Measurements from ENCODE around the gene VPS26B.
"Not testable (repeated sequence)": the region's sequence is repeated elsewhere in the genome, so short reads cannot be mapped to it uniquely, and the experiment has no call there.

VPS26B gene

GRCh38 chr11:134258577-134258976, 34.1 kb downstream of the VPS26B start:
- DNase-seq (ENCODE audit: low spot score): no peak

- DNase-seq (ENCODE audit: low spot score): no peak
Measured at GRCh38 chr11:134260503-134260902, 36.0 kb downstream of the VPS26B start.

GRCh38 chr11:134260983-134261382, 36.5 kb downstream of the VPS26B start:
- DNase-seq (ENCODE audit: low spot score): no peak

- DNase-seq (ENCODE audit: low spot score): peak; percentile 53
Measured at GRCh38 chr11:134261626-134262488, 37.4 kb downstream of the VPS26B start.

- no peak for DNase-seq (ENCODE audit: low spot score)
Measured at GRCh38 chr11:134264966-134265764, 40.7 kb downstream of the VPS26B start.

GRCh38 chr11:134266440-134266839, 42.0 kb downstream of the VPS26B start:
- no peak for DNase-seq (ENCODE audit: low spot score)

GRCh38 chr11:134266841-134267251, 42.4 kb downstream of the VPS26B start:
- DNase-seq (ENCODE audit: low spot score): peak; percentile 87

GRCh38 chr11:134267461-134267860, 43.0 kb downstream of the VPS26B start:
- DNase-seq (ENCODE audit: low spot score): no peak

GRCh38 chr11:134267966-134268365, 43.5 kb downstream of the VPS26B start:
- no peak for DNase-seq (ENCODE audit: low spot score)

GRCh38 chr11:134270250-134270714, 45.8 kb downstream of the VPS26B start:
- DNase-seq (ENCODE audit: low spot score): no peak

GRCh38 chr11:134271978-134272377, 47.5 kb downstream of the VPS26B start:
- DNase-seq (ENCODE audit: low spot score): no peak

GRCh38 chr11:134272381-134273316, 48.2 kb downstream of the VPS26B start:
- peak; percentile 63 for DNase-seq (ENCODE audit: low spot score)

GRCh38 chr11:134273317-134273712, 48.8 kb downstream of the VPS26B start:
- no peak for DNase-seq (ENCODE audit: low spot score)

GRCh38 chr11:134275188-134275533, 50.7 kb downstream of the VPS26B start:
- no peak for DNase-seq (ENCODE audit: low spot score)

GRCh38 chr11:134275534-134276395, 51.3 kb downstream of the VPS26B start, which contains the start of gene GLB1L3:
TSS of gene GLB1L3 (plus strand) at chr11:134276379. CDS start at chr11:134276741, 362 bp downstream.
- peak; percentile 50 for DNase-seq (ENCODE audit: low spot score)

GRCh38 chr11:134276396-134277182, 52.1 kb downstream of the VPS26B start:
- no peak for DNase-seq (ENCODE audit: low spot score)

- no peak for DNase-seq (ENCODE audit: low spot score)
Measured at GRCh38 chr11:134277183-134278001, 52.9 kb downstream of the VPS26B start.

- no peak for DNase-seq (ENCODE audit: low spot score)
Measured at GRCh38 chr11:134278356-134278755, 53.9 kb downstream of the VPS26B start.

GRCh38 chr11:134281635-134282034, 57.2 kb downstream of the VPS26B start:
- DNase-seq (ENCODE audit: low spot score): not testable (repeated sequence)

Data from AG20443 (cell line).